GM06990 (cell line): ENCODE results near the gene FSTL4.

Experiments used
- DNase-seq: peaks from one replicate; pipeline ENCODE4 v3.0.0-alpha.2; 2011; ENCODE audit not compliant: insufficient read length; ENCODE audit errors: extremely low read depth
- H3K27me3 ChIP-seq: replicated peaks from 2 replicates; pipeline ENCODE4 v1.6.0; 2011; ENCODE audit warnings: low read length; ENCODE audit not compliant: control insufficient read depth, insufficient read depth
- H3K36me3 ChIP-seq: 2 replicates; pipeline ENCODE4 v1.5.1; 2011; ENCODE audit warnings: low read length; ENCODE audit not compliant: control insufficient read depth, insufficient read depth
- H3K4me3 ChIP-seq: replicated peaks from 2 replicates; pipeline ENCODE4 v1.5.1; 2011; ENCODE audit warnings: low read depth, mild to moderate bottlenecking, control low read depth, low read length
- CTCF ChIP-seq: IDR thresholded peaks from 2 replicates; pipeline ENCODE4 v1.5.1; 2011; ENCODE audit warnings: low read length, control low read depth, mild to moderate bottlenecking, inconsistent platforms; ENCODE audit not compliant: insufficient read depth, poor library complexity, severe bottlenecking

Gene FSTL4

GRCh38 chr5:133506181-133506580 lies 106.2 kb downstream of the FSTL4 start:
- H3K36me3 ChIP-seq, result no peaks in the 10 kb centered on the region
- no peak overlapping the region for H3K4me3 ChIP-seq
- DNase-seq, result no peak
- TF ChIP-seq CTCF, result no peak
- H3K27me3 ChIP-seq, result no peaks in the 10 kb centered on the region; the same call in 1 of the 2 replicates

GRCh38 chr5:133503511-133503910 lies 108.8 kb downstream of the FSTL4 start:
- Histone ChIP-seq H3K27me3 (no peaks in the 10 kb centered on the region; the same call in 1 of the 2 replicates), H3K4me3 (no peak overlapping the region), H3K36me3 (no peaks in the 10 kb centered on the region)
- no peak for TF ChIP-seq CTCF
- DNase-seq, result no peak

GRCh38 chr5:133499895-133500294 lies 112.4 kb downstream of the FSTL4 start:
- no peaks in the 10 kb centered on the region for H3K36me3 ChIP-seq

GRCh38 chr5:133497608-133498348 lies 114.6 kb downstream of the FSTL4 start:
- DNase-seq, result no peak
- TF ChIP-seq CTCF, result no peak
- Histone ChIP-seq H3K4me3 (no peak overlapping the region), H3K36me3 (no peaks in the 10 kb centered on the region), H3K27me3 (no peaks in the 10 kb centered on the region; the same call in none of the 2 replicates)

More at GRCh38 chr5:133499895-133500294, 112.4 kb downstream of the FSTL4 start:
- H3K27me3 ChIP-seq, result no peaks in the 10 kb centered on the region; the same call in none of the 2 replicates
- DNase-seq, result no peak
- H3K4me3 ChIP-seq, result no peak overlapping the region
- no peak for TF ChIP-seq CTCF

- DNase-seq, result no peak
- no peak for TF ChIP-seq CTCF
- Histone ChIP-seq H3K4me3 (no peak overlapping the region), H3K36me3 (no peaks in the 10 kb centered on the region), H3K27me3 (no peaks in the 10 kb centered on the region; the same call in none of the 2 replicates)
These were observed 115.7 kb downstream of the FSTL4 start for GRCh38 chr5:133496631-133497030.
